Measurements from ENCODE around the gene SLC9C1.

The SLC9C1 gene

GRCh38 chr3:112092496-112093179 is 201.4 kb downstream of the SLC9C1 start:
- no peak for TF ChIP-seq ZFP30 (CRISPR knock-in tag; IDR thresholded peaks at IDR 0.05)
- TF ChIP-seq ISL1 (CRISPR knock-in tag; IDR thresholded peaks at IDR 0.05) = no peak
- no peak for TF ChIP-seq RARB (CRISPR knock-in tag; IDR thresholded peaks at IDR 0.05)
- no peak for TF ChIP-seq ZNF565 (CRISPR knock-in tag; conservative IDR thresholded peaks at IDR 0.05; ENCODE audit: low read depth)
- no peak for TF ChIP-seq SNAI2 (CRISPR knock-in tag; IDR thresholded peaks at IDR 0.05)
- TF ChIP-seq PPARA (CRISPR knock-in tag; IDR thresholded peaks at IDR 0.05; ENCODE audit: borderline replicate concordance) = no peak
- TF ChIP-seq ZNF8 (CRISPR knock-in tag; IDR thresholded peaks at IDR 0.05) = no peak
- TF ChIP-seq ESRRG (CRISPR knock-in tag; IDR thresholded peaks at IDR 0.05) = no peak
- TF ChIP-seq ZNF70 (CRISPR knock-in tag; IDR thresholded peaks at IDR 0.05) = no peak
- TF ChIP-seq ZC3H10 (CRISPR knock-in tag; IDR thresholded peaks at IDR 0.05) = no peak
- no peak for TF ChIP-seq ZFP3 (CRISPR knock-in tag; IDR thresholded peaks at IDR 0.05)
- no peak for TF ChIP-seq GLIS3 (CRISPR knock-in tag; IDR thresholded peaks at IDR 0.05)
- no peak for ATAC-seq

- ATAC-seq = no peak
- TF ChIP-seq, protein P1, sequence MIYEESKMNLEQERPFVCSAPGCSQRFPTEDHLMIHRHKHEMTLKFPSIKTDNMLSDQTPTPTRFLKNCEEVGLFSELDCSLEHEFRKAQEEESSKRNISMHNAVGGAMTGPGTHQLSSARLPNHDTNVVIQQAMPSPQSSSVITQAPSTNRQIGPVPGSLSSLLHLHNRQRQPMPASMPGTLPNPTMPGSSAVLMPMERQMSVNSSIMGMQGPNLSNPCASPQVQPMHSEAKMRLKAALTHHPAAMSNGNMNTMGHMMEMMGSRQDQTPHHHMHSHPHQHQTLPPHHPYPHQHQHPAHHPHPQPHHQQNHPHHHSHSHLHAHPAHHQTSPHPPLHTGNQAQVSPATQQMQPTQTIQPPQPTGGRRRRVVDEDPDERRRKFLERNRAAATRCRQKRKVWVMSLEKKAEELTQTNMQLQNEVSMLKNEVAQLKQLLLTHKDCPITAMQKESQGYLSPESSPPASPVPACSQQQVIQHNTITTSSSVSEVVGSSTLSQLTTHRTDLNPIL (CRISPR knock-in tag; IDR thresholded peaks at IDR 0.05; ENCODE audit: low read depth) = no peak
- TF ChIP-seq ZNF565 (CRISPR knock-in tag; conservative IDR thresholded peaks at IDR 0.05; ENCODE audit: low read depth) (no peak), ZFP3 (CRISPR knock-in tag; IDR thresholded peaks at IDR 0.05) (no peak), TCF4 (CRISPR knock-in tag; IDR thresholded peaks at IDR 0.05; ENCODE audit: borderline replicate concordance) (no peak), ESRRG (CRISPR knock-in tag; IDR thresholded peaks at IDR 0.05) (no peak), GLIS3 (CRISPR knock-in tag; IDR thresholded peaks at IDR 0.05) (no peak), OSR1 (CRISPR knock-in tag; IDR thresholded peaks at IDR 0.05) (no peak), POU6F1 (CRISPR knock-in tag; IDR thresholded peaks at IDR 0.05; ENCODE audit: borderline replicate concordance, low read depth) (no peak), TOX (CRISPR knock-in tag; IDR thresholded peaks at IDR 0.05; ENCODE audit: borderline replicate concordance) (no peak), ZC3H10 (CRISPR knock-in tag; IDR thresholded peaks at IDR 0.05) (no peak), CSDC2 (CRISPR knock-in tag; IDR thresholded peaks at IDR 0.05) (no peak), ZNF8 (CRISPR knock-in tag; IDR thresholded peaks at IDR 0.05) (no peak), CSRNP3 (CRISPR knock-in tag; IDR thresholded peaks at IDR 0.05) (no peak), BACH2 (CRISPR knock-in tag; IDR thresholded peaks at IDR 0.05; ENCODE audit: borderline replicate concordance) (no peak), RARB (CRISPR knock-in tag; IDR thresholded peaks at IDR 0.05) (no peak)
- TF ChIP-seq, protein P2, sequence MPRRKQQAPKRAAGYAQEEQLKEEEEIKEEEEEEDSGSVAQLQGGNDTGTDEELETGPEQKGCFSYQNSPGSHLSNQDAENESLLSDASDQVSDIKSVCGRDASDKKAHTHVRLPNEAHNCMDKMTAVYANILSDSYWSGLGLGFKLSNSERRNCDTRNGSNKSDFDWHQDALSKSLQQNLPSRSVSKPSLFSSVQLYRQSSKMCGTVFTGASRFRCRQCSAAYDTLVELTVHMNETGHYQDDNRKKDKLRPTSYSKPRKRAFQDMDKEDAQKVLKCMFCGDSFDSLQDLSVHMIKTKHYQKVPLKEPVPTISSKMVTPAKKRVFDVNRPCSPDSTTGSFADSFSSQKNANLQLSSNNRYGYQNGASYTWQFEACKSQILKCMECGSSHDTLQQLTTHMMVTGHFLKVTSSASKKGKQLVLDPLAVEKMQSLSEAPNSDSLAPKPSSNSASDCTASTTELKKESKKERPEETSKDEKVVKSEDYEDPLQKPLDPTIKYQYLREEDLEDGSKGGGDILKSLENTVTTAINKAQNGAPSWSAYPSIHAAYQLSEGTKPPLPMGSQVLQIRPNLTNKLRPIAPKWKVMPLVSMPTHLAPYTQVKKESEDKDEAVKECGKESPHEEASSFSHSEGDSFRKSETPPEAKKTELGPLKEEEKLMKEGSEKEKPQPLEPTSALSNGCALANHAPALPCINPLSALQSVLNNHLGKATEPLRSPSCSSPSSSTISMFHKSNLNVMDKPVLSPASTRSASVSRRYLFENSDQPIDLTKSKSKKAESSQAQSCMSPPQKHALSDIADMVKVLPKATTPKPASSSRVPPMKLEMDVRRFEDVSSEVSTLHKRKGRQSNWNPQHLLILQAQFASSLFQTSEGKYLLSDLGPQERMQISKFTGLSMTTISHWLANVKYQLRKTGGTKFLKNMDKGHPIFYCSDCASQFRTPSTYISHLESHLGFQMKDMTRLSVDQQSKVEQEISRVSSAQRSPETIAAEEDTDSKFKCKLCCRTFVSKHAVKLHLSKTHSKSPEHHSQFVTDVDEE (CRISPR knock-in tag; IDR thresholded peaks at IDR 0.05) = no peak
- TF ChIP-seq, protein P3, sequence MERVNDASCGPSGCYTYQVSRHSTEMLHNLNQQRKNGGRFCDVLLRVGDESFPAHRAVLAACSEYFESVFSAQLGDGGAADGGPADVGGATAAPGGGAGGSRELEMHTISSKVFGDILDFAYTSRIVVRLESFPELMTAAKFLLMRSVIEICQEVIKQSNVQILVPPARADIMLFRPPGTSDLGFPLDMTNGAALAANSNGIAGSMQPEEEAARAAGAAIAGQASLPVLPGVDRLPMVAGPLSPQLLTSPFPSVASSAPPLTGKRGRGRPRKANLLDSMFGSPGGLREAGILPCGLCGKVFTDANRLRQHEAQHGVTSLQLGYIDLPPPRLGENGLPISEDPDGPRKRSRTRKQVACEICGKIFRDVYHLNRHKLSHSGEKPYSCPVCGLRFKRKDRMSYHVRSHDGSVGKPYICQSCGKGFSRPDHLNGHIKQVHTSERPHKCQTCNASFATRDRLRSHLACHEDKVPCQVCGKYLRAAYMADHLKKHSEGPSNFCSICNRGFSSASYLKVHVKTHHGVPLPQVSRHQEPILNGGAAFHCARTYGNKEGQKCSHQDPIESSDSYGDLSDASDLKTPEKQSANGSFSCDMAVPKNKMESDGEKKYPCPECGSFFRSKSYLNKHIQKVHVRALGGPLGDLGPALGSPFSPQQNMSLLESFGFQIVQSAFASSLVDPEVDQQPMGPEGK (CRISPR knock-in tag; IDR thresholded peaks at IDR 0.05; ENCODE audit: borderline replicate concordance) = no peak
Observed at GRCh38 chr3:112090887-112091586, 203.0 kb downstream of the SLC9C1 start.

Data from SK-N-SH treated with all-trans-retinoic acid at 6 μM for 48 hours (cell line).